ENCODE measurements around the gene GALR1. TPM values are rescaled to one million over a fixed set of nuclear protein-coding genes. Genes with fewer than 3 reads are reported as not detected.

The GALR1 gene
- total RNA-seq, 4 donors from 2014 or later, result 0.12 to 0.62 (median 0.31) TPM

- H3K9me3 ChIP-seq, result no peaks in the 10 kb centered on the region
- H3K27ac ChIP-seq, result peak overlapping the region in 2 of 4 donors; percentile 70 to 79
- WGBS, 2 donors (ENCODE audit: low coverage in 1 of 2), result 85 to 87% methylated on average over 4 to 6 of the region's 6 CpGs
- no peaks in the 10 kb centered on the region for H3K36me3 ChIP-seq
- H3K27me3 ChIP-seq, result no peaks in the 10 kb centered on the region
- no peak for ATAC-seq
- H3K4me1 ChIP-seq, result peaks cover 0 to 42% (median 11%) of the 10 kb centered on the region in 3 donors
- no peak overlapping the region for H3K4me3 ChIP-seq
- no peak for TF ChIP-seq POLR2AphosphoS5 (IDR thresholded peaks at IDR 0.05)
- TF ChIP-seq EP300 (IDR thresholded peaks at IDR 0.05), result no peak
- TF ChIP-seq POLR2A (IDR thresholded peaks at IDR 0.05), result no peak
- TF ChIP-seq, protein P1, sequence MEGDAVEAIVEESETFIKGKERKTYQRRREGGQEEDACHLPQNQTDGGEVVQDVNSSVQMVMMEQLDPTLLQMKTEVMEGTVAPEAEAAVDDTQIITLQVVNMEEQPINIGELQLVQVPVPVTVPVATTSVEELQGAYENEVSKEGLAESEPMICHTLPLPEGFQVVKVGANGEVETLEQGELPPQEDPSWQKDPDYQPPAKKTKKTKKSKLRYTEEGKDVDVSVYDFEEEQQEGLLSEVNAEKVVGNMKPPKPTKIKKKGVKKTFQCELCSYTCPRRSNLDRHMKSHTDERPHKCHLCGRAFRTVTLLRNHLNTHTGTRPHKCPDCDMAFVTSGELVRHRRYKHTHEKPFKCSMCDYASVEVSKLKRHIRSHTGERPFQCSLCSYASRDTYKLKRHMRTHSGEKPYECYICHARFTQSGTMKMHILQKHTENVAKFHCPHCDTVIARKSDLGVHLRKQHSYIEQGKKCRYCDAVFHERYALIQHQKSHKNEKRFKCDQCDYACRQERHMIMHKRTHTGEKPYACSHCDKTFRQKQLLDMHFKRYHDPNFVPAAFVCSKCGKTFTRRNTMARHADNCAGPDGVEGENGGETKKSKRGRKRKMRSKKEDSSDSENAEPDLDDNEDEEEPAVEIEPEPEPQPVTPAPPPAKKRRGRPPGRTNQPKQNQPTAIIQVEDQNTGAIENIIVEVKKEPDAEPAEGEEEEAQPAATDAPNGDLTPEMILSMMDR (IDR thresholded peaks at IDR 0.05), result no peak
Observed at GRCh38 chr18:77205769-77206168, 43.9 kb upstream of the GALR1 start.

GRCh38 chr18:77206676-77207374, 42.8 kb upstream of the GALR1 start:
- H3K9me3 ChIP-seq, result no peaks in the 10 kb centered on the region
- TF ChIP-seq POLR2AphosphoS5 (IDR thresholded peaks at IDR 0.05) (peak; percentile 56), POLR2A (IDR thresholded peaks at IDR 0.05) (no peak)
- no peaks in the 10 kb centered on the region for H3K27me3 ChIP-seq
- 50 to 65% methylated on average over 5 to 9 of the region's 10 CpGs for WGBS, 2 donors (ENCODE audit: low coverage in 1 of 2)
- peaks cover 0 to 52% (median 11%) of the 10 kb centered on the region in 3 donors for H3K4me1 ChIP-seq
- H3K36me3 ChIP-seq, result no peaks in the 10 kb centered on the region
- no peak overlapping the region for H3K4me3 ChIP-seq
- H3K27ac ChIP-seq, result peak overlapping the region; percentile 26 to 79 (median 72)
- peak; percentile 89 for ATAC-seq

DNA sequence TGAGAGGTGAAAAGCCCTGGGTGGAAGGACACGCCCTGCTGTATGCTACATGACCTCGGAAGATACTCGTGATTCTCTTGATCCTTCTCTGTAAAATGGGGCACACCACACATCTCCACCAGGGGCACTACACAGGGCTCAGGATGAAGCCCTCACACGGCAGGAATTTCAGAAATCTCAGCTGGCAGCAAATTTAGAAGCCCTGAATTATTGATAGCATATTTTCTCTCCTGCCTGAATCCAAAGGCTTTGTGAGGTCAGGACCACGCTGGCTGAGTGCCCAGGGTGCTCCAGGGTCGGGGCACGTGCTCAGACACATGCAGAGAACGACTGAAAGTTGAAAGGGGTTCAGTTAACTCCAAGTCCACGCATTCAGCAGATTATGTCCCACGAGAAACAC, 42.1 kb upstream of the GALR1 start:
- TF ChIP-seq POLR2AphosphoS5 (IDR thresholded peaks at IDR 0.05) (peak; percentile 81), EP300 (IDR thresholded peaks at IDR 0.05) (no peak), POLR2A (IDR thresholded peaks at IDR 0.05) (no peak)
- TF ChIP-seq, protein P1 (IDR thresholded peaks at IDR 0.05), result peak; percentile 37 to 71 (median 67)
- H3K4me1 ChIP-seq, result peaks cover 0 to 55% (median 11%) of the 10 kb centered on the region in 3 donors
- WGBS, 2 donors (ENCODE audit: low coverage in 1 of 2), result 13 to 23% methylated on average over 9 to 10 of the region's 10 CpGs
- no peak overlapping the region for H3K4me3 ChIP-seq
- H3K27ac ChIP-seq, result peak overlapping the region; percentile 26 to 79 (median 72)
- H3K36me3 ChIP-seq, result no peaks in the 10 kb centered on the region
- peak; percentile 76 for ATAC-seq
- no peaks in the 10 kb centered on the region for H3K27me3 ChIP-seq
- no peaks in the 10 kb centered on the region for H3K9me3 ChIP-seq

DNA sequence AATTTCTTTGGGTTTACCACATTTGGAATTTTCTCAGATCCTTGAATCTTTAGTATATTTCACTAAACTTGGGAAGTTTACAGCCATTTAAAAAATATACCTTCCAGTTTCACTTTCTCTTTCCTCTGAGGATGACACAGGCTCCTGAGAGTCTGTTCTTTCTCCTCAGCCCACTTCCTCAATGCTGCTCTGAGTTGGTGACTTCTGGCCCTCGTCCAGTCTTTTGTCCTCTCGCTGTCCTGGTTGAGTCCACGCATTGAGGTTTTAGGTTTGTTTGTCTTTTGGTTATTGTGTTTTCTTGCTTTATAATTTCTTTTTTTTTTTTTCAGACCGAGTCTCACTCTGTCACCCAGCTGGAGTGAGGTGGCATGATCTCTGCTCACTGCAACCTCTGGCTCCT, 40.7 kb upstream of the GALR1 start:
- H3K27me3 ChIP-seq, result no peaks in the 10 kb centered on the region
- no peak for TF ChIP-seq POLR2AphosphoS5 (IDR thresholded peaks at IDR 0.05)
- TF ChIP-seq EP300 (IDR thresholded peaks at IDR 0.05), result no peak
- TF ChIP-seq, protein P1 (IDR thresholded peaks at IDR 0.05), result no peak
- no peak for TF ChIP-seq POLR2A (IDR thresholded peaks at IDR 0.05)
- no peaks in the 10 kb centered on the region for H3K36me3 ChIP-seq
- H3K9me3 ChIP-seq, result no peaks in the 10 kb centered on the region
- H3K4me1 ChIP-seq, result peaks cover 0 to 55% (median 11%) of the 10 kb centered on the region in 3 donors
- 53% methylated on average over 4 of the region's 4 CpGs; no CpG with 5 or more reads in 1 of the 2 donors for WGBS, 2 donors (ENCODE audit: low coverage in 1 of 2)
- peak overlapping the region in 2 of 4 donors; percentile 38 to 79 for H3K27ac ChIP-seq
- H3K4me3 ChIP-seq, result peak overlapping the region; percentile 5 to 17
- ATAC-seq, result no peak

DNA sequence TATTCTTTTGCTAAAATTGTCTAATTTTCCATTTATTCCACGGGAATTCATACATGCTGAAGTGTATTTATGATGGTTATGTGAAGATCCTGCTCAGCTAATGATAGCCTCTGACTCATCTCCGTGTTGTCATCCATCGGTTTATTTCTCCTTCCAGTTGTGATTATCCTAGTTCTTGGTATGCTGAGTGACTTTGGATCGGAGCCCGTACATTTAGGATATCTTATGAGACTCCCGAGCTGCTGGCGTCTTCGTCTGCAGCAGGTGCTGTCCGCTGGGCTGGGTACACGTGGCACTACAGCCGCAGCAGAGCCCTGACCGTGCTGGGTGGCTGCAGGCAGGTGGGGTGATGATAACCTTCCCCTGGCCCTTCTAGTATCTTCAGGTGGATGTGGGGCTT, 40.1 kb upstream of the GALR1 start:
- ATAC-seq, result no peak
- 81 to 100% methylated on average over 8 to 9 of the region's 12 CpGs for WGBS, 2 donors (ENCODE audit: low coverage in 1 of 2)
- Histone ChIP-seq H3K27me3 (no peaks in the 10 kb centered on the region), H3K36me3 (no peaks in the 10 kb centered on the region), H3K9me3 (no peaks in the 10 kb centered on the region), H3K27ac (no peak overlapping the region), H3K4me3 (no peak overlapping the region), H3K4me1 (peaks cover 0 to 55% (median 11%) of the 10 kb centered on the region in 3 donors)
- no peak for TF ChIP-seq POLR2AphosphoS5 (IDR thresholded peaks at IDR 0.05)
- TF ChIP-seq, protein P1 (IDR thresholded peaks at IDR 0.05), result no peak
- no peak for TF ChIP-seq POLR2A (IDR thresholded peaks at IDR 0.05)
- TF ChIP-seq EP300 (IDR thresholded peaks at IDR 0.05), result no peak
